Measurements from ENCODE around the gene SLAMF7. TPM values are rescaled to one million over a fixed set of nuclear protein-coding genes. Genes with fewer than 3 reads are reported as not detected.

SLAMF7 gene
- total and polyA plus RNA-seq, 10 of the 15 experiments (the other 5 are each of a cell fraction or from before 2014, with no cell fraction given) = 66.6 to 284 (median 108) TPM

DNA sequence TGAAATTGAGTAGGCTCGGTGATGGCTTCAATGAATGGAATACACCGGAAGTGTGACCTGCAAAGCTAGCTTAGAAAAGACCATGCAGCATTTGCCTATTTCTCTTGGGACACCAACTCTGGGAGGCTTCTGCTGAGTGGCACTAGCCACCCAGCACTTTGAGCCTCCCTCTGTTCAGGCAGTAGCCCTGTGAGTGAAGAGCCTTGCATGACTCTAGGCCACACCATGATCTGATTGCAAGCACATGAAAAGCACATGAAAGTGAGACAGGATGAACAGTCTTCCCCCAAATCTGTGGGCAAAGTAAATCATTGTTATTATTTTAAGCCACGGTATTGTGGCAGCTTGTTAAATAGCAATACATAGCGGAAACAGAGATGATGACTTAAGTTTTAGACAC, 30.2 kb upstream of the SLAMF7 start (continued):
- TF ChIP-seq, protein P1, sequence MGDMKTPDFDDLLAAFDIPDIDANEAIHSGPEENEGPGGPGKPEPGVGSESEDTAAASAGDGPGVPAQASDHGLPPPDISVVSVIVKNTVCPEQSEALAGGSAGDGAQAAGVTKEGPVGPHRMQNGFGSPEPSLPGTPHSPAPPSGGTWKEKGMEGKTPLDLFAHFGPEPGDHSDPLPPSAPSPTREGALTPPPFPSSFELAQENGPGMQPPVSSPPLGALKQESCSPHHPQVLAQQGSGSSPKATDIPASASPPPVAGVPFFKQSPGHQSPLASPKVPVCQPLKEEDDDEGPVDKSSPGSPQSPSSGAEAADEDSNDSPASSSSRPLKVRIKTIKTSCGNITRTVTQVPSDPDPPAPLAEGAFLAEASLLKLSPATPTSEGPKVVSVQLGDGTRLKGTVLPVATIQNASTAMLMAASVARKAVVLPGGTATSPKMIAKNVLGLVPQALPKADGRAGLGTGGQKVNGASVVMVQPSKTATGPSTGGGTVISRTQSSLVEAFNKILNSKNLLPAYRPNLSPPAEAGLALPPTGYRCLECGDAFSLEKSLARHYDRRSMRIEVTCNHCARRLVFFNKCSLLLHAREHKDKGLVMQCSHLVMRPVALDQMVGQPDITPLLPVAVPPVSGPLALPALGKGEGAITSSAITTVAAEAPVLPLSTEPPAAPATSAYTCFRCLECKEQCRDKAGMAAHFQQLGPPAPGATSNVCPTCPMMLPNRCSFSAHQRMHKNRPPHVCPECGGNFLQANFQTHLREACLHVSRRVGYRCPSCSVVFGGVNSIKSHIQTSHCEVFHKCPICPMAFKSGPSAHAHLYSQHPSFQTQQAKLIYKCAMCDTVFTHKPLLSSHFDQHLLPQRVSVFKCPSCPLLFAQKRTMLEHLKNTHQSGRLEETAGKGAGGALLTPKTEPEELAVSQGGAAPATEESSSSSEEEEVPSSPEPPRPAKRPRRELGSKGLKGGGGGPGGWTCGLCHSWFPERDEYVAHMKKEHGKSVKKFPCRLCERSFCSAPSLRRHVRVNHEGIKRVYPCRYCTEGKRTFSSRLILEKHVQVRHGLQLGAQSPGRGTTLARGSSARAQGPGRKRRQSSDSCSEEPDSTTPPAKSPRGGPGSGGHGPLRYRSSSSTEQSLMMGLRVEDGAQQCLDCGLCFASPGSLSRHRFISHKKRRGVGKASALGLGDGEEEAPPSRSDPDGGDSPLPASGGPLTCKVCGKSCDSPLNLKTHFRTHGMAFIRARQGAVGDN (IDR thresholded peaks at IDR 0.05) = 0 out of 2 replicates have a peak, but pooled peaks have one; percentile 51
- TF ChIP-seq SMC3 (IDR thresholded peaks at IDR 0.05; ENCODE audit: borderline replicate concordance, low read length) = no peak
- TF ChIP-seq LARP7 (IDR thresholded peaks at IDR 0.05) = no peak
- TF ChIP-seq CREB1 (IDR thresholded peaks at IDR 0.05; ENCODE audit: low read depth) = no peak
- TF ChIP-seq, protein P2, sequence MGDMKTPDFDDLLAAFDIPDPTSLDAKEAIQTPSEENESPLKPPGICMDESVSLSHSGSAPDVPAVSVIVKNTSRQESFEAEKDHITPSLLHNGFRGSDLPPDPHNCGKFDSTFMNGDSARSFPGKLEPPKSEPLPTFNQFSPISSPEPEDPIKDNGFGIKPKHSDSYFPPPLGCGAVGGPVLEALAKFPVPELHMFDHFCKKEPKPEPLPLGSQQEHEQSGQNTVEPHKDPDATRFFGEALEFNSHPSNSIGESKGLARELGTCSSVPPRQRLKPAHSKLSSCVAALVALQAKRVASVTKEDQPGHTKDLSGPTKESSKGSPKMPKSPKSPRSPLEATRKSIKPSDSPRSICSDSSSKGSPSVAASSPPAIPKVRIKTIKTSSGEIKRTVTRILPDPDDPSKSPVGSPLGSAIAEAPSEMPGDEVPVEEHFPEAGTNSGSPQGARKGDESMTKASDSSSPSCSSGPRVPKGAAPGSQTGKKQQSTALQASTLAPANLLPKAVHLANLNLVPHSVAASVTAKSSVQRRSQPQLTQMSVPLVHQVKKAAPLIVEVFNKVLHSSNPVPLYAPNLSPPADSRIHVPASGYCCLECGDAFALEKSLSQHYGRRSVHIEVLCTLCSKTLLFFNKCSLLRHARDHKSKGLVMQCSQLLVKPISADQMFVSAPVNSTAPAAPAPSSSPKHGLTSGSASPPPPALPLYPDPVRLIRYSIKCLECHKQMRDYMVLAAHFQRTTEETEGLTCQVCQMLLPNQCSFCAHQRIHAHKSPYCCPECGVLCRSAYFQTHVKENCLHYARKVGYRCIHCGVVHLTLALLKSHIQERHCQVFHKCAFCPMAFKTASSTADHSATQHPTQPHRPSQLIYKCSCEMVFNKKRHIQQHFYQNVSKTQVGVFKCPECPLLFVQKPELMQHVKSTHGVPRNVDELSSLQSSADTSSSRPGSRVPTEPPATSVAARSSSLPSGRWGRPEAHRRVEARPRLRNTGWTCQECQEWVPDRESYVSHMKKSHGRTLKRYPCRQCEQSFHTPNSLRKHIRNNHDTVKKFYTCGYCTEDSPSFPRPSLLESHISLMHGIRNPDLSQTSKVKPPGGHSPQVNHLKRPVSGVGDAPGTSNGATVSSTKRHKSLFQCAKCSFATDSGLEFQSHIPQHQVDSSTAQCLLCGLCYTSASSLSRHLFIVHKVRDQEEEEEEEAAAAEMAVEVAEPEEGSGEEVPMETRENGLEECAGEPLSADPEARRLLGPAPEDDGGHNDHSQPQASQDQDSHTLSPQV (IDR thresholded peaks at IDR 0.05) = no peak
- 0 out of 2 replicates have a peak, but pooled peaks have one; percentile 34 for TF ChIP-seq TARDBP (IDR thresholded peaks at IDR 0.05; ENCODE audit: borderline replicate concordance)
- TF ChIP-seq ESRRA (IDR thresholded peaks at IDR 0.05; ENCODE audit: low read length) = no peak
- TF ChIP-seq, protein P3, sequence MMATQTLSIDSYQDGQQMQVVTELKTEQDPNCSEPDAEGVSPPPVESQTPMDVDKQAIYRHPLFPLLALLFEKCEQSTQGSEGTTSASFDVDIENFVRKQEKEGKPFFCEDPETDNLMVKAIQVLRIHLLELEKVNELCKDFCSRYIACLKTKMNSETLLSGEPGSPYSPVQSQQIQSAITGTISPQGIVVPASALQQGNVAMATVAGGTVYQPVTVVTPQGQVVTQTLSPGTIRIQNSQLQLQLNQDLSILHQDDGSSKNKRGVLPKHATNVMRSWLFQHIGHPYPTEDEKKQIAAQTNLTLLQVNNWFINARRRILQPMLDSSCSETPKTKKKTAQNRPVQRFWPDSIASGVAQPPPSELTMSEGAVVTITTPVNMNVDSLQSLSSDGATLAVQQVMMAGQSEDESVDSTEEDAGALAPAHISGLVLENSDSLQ (IDR thresholded peaks at IDR 0.05) = peak; percentile 58
- no peak for TF ChIP-seq CBFB (IDR thresholded peaks at IDR 0.05; ENCODE audit: low read depth)
- no peak for TF ChIP-seq KLF5 (IDR thresholded peaks at IDR 0.05; ENCODE audit: partially characterized antibody)
- peak; percentile 50 for TF ChIP-seq MEF2B (IDR thresholded peaks at IDR 0.05; ENCODE audit: partially characterized antibody, poor library complexity, severe bottlenecking)
- peak; percentile 76 for TF ChIP-seq POLR2A (IDR thresholded peaks at IDR 0.05; ENCODE audit: low read depth, low read length)
- TF ChIP-seq POLR2AphosphoS2 (IDR thresholded peaks at IDR 0.05; ENCODE audit: low read depth, low read length) = 0 out of 2 replicates have a peak, but pooled peaks have one; percentile 41
- TF ChIP-seq GABPA (IDR thresholded peaks at IDR 0.05; ENCODE audit: low read depth) = no peak
- TF ChIP-seq, protein P4, sequence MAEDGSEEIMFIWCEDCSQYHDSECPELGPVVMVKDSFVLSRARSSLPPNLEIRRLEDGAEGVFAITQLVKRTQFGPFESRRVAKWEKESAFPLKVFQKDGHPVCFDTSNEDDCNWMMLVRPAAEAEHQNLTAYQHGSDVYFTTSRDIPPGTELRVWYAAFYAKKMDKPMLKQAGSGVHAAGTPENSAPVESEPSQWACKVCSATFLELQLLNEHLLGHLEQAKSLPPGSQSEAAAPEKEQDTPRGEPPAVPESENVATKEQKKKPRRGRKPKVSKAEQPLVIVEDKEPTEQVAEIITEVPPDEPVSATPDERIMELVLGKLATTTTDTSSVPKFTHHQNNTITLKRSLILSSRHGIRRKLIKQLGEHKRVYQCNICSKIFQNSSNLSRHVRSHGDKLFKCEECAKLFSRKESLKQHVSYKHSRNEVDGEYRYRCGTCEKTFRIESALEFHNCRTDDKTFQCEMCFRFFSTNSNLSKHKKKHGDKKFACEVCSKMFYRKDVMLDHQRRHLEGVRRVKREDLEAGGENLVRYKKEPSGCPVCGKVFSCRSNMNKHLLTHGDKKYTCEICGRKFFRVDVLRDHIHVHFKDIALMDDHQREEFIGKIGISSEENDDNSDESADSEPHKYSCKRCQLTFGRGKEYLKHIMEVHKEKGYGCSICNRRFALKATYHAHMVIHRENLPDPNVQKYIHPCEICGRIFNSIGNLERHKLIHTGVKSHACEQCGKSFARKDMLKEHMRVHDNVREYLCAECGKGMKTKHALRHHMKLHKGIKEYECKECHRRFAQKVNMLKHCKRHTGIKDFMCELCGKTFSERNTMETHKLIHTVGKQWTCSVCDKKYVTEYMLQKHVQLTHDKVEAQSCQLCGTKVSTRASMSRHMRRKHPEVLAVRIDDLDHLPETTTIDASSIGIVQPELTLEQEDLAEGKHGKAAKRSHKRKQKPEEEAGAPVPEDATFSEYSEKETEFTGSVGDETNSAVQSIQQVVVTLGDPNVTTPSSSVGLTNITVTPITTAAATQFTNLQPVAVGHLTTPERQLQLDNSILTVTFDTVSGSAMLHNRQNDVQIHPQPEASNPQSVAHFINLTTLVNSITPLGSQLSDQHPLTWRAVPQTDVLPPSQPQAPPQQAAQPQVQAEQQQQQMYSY (CRISPR knock-in tag; IDR thresholded peaks at IDR 0.05) = no peak
- TF ChIP-seq, protein P5, sequence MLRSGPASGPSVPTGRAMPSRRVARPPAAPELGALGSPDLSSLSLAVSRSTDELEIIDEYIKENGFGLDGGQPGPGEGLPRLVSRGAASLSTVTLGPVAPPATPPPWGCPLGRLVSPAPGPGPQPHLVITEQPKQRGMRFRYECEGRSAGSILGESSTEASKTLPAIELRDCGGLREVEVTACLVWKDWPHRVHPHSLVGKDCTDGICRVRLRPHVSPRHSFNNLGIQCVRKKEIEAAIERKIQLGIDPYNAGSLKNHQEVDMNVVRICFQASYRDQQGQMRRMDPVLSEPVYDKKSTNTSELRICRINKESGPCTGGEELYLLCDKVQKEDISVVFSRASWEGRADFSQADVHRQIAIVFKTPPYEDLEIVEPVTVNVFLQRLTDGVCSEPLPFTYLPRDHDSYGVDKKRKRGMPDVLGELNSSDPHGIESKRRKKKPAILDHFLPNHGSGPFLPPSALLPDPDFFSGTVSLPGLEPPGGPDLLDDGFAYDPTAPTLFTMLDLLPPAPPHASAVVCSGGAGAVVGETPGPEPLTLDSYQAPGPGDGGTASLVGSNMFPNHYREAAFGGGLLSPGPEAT (IDR thresholded peaks at IDR 0.05; ENCODE audit: low read depth) = peak; percentile 15; the same call in 1 of the 2 replicates

Data from GM12878 (cell line).